HepG2 (cell line): ENCODE results near the gene PLIN1. TPM values are rescaled to one million over a fixed set of nuclear protein-coding genes. Genes with fewer than 3 reads are reported as not detected.

Source experiments
- ATF1 ChIP-seq: IDR thresholded peaks from 2 replicates; pipeline ENCODE4 v1.6.1; 2016; ENCODE audit warnings: mild to moderate bottlenecking, control low read depth
- CC2D1A ChIP-seq: sonication (generic); formaldehyde crosslinking; IDR thresholded peaks from 2 replicates; pipeline ENCODE4 v1.8.1; 2023; ENCODE audit warnings: mild to moderate bottlenecking, missing genetic modification reagents
- ELF1 ChIP-seq: sonication (generic); formaldehyde crosslinking; IDR thresholded peaks from 2 replicates; pipeline ENCODE4 v1.4.0; 2020; ENCODE audit warnings: missing genetic modification reagents
- GTF3A ChIP-seq: sonication (generic); formaldehyde crosslinking; conservative IDR thresholded peaks from 2 replicates; pipeline ENCODE4 v1.4.0; 2020; ENCODE audit warnings: mild to moderate bottlenecking, missing genetic modification reagents
- KAT8 ChIP-seq: IDR thresholded peaks from 2 replicates; pipeline ENCODE4 v1.6.1; 2016; ENCODE audit warnings: missing genetic modification reagents, missing compliant biosample characterization
- NFATC3 ChIP-seq: sonication (generic); formaldehyde crosslinking; IDR thresholded peaks from 2 replicates; pipeline ENCODE4 v1.5.1; 2020; ENCODE audit warnings: mild to moderate bottlenecking, missing genetic modification reagents
- NFYB ChIP-seq: sonication (generic); formaldehyde crosslinking; IDR thresholded peaks from 2 replicates; pipeline ENCODE4 v1.4.0; 2020; ENCODE audit warnings: missing genetic modification reagents
- PHF21A ChIP-seq: sonication (generic); formaldehyde crosslinking; IDR thresholded peaks from 2 replicates; pipeline ENCODE4 v1.5.0; 2020; ENCODE audit warnings: mild to moderate bottlenecking, missing genetic modification reagents
- REL ChIP-seq: sonication (generic); formaldehyde crosslinking; conservative IDR thresholded peaks from 2 replicates; pipeline ENCODE4 v1.8.0; 2022; ENCODE audit warnings: mild to moderate bottlenecking, missing genetic modification reagents, moderate library complexity
- SRSF1 ChIP-seq: fragments of 200-400 bp; formaldehyde crosslinking; optimal IDR thresholded peaks from 2 replicates; pipeline ENCODE3; 2017; ENCODE audit warnings: mild to moderate bottlenecking, low read depth, low read length, moderate library complexity
- TBX2 ChIP-seq: sonication (generic); formaldehyde crosslinking; IDR thresholded peaks from 2 replicates; pipeline ENCODE4 v1.5.0; 2020; ENCODE audit warnings: missing genetic modification reagents, mild to moderate bottlenecking, borderline replicate concordance
- ZMYM3 ChIP-seq: sonication (generic); formaldehyde crosslinking; IDR thresholded peaks from 2 replicates; pipeline ENCODE4 v1.5.1; 2020; ENCODE audit warnings: mild to moderate bottlenecking, missing genetic modification reagents
- ZMYM4 ChIP-seq: sonication (generic); formaldehyde crosslinking; IDR thresholded peaks from 2 replicates; pipeline ENCODE4 v1.8.1; 2023; ENCODE audit warnings: mild to moderate bottlenecking, missing genetic modification reagents
- ZNF33A ChIP-seq: sonication (generic); formaldehyde crosslinking; IDR thresholded peaks from 2 replicates; pipeline ENCODE4 v1.5.1; 2020; ENCODE audit warnings: missing genetic modification reagents, mild to moderate bottlenecking, moderate library complexity, borderline replicate concordance
- ZNF460 ChIP-seq: sonication (generic); formaldehyde crosslinking; IDR thresholded peaks from 2 replicates; pipeline ENCODE4 v1.5.1; 2020; ENCODE audit warnings: missing genetic modification reagents, mild to moderate bottlenecking, borderline replicate concordance
- ZNF589 ChIP-seq: sonication (generic); formaldehyde crosslinking; conservative IDR thresholded peaks from 2 replicates; pipeline ENCODE4 v1.8.0; 2022; ENCODE audit warnings: mild to moderate bottlenecking, moderate library complexity, missing genetic modification reagents
- ZNF598 ChIP-seq: sonication (generic); formaldehyde crosslinking; IDR thresholded peaks from 2 replicates; pipeline ENCODE4 v1.5.1; 2020; ENCODE audit warnings: mild to moderate bottlenecking, missing genetic modification reagents, borderline replicate concordance
- ZSCAN31 ChIP-seq: sonication (generic); formaldehyde crosslinking; IDR thresholded peaks from 2 replicates; pipeline ENCODE4 v1.5.0; 2020; ENCODE audit warnings: low read depth, mild to moderate bottlenecking, missing genetic modification reagents
- polyA plus RNA-seq, 8 experiments: library from polyadenylated mRNA; depleted of rRNA in 3 of 8; stranded (reverse) in 7 of 8; unstranded in 1 of 8; fragments of >200 nt; fragmentation: Illumina TruSeq in 4 of 8; extraction: Trizol in 4 of 8; gene quantifications; 2 replicates each; pipeline versions ENCODE4 v1.2.1 to v1.2.3, GENCODE V29; 2011 to 2016; ENCODE audit warnings: low read depth in 4 of 8, missing spikeins in 1 of 8, mixed read lengths in 1 of 8; ENCODE audit not compliant: insufficient read depth in 1 of 8
- total RNA-seq, 5 experiments: library from RNA; depleted of rRNA; stranded (reverse); fragments of >200 nt; fragmentation: Illumina TruSeq; extraction: Trizol; gene quantifications; 2 replicates each; pipeline ENCODE4 v1.2.3, GENCODE V29; 2016; ENCODE audit warnings: low read depth in 1 of 5
- TF ChIP-seq, protein P1 (sequence below): sonication (generic); formaldehyde crosslinking; IDR thresholded peaks from 2 replicates; pipeline ENCODE4 v1.9.0; 2021; ENCODE audit warnings: missing genetic modification reagents, borderline replicate concordance
- TF ChIP-seq, protein P2 (sequence below): IDR thresholded peaks from 2 replicates; pipeline ENCODE4 v1.6.1; 2016; ENCODE audit warnings: missing compliant biosample characterization, missing genetic modification reagents, borderline replicate concordance
- TF ChIP-seq, protein P3 (sequence below): sonication (generic); formaldehyde crosslinking; IDR thresholded peaks from 2 replicates; pipeline ENCODE4 v1.8.0; 2022; ENCODE audit warnings: missing genetic modification reagents, mild to moderate bottlenecking, borderline replicate concordance
- TF ChIP-seq, protein P4 (sequence below): sonication (generic); formaldehyde crosslinking; conservative IDR thresholded peaks from 2 replicates; pipeline ENCODE4 v1.4.0; 2020; ENCODE audit warnings: mild to moderate bottlenecking, missing genetic modification reagents, moderate library complexity

The PLIN1 gene
- total and polyA plus RNA-seq, 2 of the 13 experiments (the other 11 are each of a cell fraction or from before 2014, with no cell fraction given), result 0.74 to 1.2 TPM

DNA sequence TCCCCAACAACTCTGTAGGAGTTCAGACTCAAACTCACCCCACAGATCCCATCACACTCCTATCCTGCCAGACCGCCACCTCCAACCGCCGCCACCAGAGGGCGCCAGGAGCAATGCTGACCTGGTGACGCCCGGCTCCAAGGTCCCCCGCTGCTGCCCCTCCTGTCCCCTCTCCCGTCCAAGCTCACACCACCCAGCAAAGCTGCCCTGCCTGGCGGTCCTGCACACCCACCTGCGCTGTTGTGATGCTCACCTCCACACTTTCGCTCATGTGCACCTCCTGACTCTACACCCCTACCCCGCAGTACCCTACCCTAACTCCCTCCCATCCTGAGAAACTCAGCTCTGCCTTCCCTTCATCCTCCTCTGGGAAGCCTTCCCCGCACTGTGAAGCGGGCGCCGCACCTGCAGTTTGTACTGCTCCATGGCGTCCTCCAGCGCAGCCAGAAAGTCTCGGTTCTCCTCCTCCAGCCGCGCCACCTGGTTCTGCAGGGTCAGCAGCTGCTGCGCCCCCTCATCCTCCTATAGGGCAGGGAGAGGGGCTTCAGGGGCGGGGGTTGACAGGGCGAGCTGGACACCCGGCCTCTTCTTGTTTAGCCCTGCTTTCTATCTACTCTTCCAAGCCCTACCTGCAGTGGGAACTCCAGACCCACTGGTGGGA lies 31.8 kb downstream of the PLIN1 start (continued):
- no peak for TF ChIP-seq ZMYM3 (CRISPR knock-in tag)
- no peak for TF ChIP-seq ZMYM4
- no peak for TF ChIP-seq CC2D1A (CRISPR knock-in tag)
- TF ChIP-seq TBX2 (CRISPR knock-in tag), result no peak
- TF ChIP-seq, protein P1, sequence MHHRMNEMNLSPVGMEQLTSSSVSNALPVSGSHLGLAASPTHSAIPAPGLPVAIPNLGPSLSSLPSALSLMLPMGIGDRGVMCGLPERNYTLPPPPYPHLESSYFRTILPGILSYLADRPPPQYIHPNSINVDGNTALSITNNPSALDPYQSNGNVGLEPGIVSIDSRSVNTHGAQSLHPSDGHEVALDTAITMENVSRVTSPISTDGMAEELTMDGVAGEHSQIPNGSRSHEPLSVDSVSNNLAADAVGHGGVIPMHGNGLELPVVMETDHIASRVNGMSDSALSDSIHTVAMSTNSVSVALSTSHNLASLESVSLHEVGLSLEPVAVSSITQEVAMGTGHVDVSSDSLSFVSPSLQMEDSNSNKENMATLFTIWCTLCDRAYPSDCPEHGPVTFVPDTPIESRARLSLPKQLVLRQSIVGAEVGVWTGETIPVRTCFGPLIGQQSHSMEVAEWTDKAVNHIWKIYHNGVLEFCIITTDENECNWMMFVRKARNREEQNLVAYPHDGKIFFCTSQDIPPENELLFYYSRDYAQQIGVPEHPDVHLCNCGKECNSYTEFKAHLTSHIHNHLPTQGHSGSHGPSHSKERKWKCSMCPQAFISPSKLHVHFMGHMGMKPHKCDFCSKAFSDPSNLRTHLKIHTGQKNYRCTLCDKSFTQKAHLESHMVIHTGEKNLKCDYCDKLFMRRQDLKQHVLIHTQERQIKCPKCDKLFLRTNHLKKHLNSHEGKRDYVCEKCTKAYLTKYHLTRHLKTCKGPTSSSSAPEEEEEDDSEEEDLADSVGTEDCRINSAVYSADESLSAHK (CRISPR knock-in tag), result no peak
- no peak for TF ChIP-seq SRSF1
- TF ChIP-seq ZNF598 (CRISPR knock-in tag), result no peak
- no peak for TF ChIP-seq ZSCAN31 (CRISPR knock-in tag)
- no peak for TF ChIP-seq ATF1 (CRISPR knock-in tag)
- TF ChIP-seq ZNF460 (CRISPR knock-in tag), result no peak
- TF ChIP-seq REL (CRISPR knock-in tag), result no peak
- no peak for TF ChIP-seq KAT8 (CRISPR knock-in tag)
- TF ChIP-seq, protein P2, sequence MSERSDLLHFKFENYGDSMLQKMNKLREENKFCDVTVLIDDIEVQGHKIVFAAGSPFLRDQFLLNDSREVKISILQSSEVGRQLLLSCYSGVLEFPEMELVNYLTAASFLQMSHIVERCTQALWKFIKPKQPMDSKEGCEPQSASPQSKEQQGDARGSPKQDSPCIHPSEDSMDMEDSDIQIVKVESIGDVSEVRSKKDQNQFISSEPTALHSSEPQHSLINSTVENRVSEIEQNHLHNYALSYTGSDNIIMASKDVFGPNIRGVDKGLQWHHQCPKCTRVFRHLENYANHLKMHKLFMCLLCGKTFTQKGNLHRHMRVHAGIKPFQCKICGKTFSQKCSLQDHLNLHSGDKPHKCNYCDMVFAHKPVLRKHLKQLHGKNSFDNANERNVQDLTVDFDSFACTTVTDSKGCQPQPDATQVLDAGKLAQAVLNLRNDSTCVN (CRISPR knock-in tag), result no peak
- TF ChIP-seq, protein P3, sequence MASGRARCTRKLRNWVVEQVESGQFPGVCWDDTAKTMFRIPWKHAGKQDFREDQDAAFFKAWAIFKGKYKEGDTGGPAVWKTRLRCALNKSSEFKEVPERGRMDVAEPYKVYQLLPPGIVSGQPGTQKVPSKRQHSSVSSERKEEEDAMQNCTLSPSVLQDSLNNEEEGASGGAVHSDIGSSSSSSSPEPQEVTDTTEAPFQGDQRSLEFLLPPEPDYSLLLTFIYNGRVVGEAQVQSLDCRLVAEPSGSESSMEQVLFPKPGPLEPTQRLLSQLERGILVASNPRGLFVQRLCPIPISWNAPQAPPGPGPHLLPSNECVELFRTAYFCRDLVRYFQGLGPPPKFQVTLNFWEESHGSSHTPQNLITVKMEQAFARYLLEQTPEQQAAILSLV, result no peak
- no peak for TF ChIP-seq ZNF589 (CRISPR knock-in tag)
- TF ChIP-seq, protein P4, sequence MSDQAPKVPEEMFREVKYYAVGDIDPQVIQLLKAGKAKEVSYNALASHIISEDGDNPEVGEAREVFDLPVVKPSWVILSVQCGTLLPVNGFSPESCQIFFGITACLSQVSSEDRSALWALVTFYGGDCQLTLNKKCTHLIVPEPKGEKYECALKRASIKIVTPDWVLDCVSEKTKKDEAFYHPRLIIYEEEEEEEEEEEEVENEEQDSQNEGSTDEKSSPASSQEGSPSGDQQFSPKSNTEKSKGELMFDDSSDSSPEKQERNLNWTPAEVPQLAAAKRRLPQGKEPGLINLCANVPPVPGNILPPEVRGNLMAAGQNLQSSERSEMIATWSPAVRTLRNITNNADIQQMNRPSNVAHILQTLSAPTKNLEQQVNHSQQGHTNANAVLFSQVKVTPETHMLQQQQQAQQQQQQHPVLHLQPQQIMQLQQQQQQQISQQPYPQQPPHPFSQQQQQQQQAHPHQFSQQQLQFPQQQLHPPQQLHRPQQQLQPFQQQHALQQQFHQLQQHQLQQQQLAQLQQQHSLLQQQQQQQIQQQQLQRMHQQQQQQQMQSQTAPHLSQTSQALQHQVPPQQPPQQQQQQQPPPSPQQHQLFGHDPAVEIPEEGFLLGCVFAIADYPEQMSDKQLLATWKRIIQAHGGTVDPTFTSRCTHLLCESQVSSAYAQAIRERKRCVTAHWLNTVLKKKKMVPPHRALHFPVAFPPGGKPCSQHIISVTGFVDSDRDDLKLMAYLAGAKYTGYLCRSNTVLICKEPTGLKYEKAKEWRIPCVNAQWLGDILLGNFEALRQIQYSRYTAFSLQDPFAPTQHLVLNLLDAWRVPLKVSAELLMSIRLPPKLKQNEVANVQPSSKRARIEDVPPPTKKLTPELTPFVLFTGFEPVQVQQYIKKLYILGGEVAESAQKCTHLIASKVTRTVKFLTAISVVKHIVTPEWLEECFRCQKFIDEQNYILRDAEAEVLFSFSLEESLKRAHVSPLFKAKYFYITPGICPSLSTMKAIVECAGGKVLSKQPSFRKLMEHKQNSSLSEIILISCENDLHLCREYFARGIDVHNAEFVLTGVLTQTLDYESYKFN (CRISPR knock-in tag), result no peak
- TF ChIP-seq GTF3A (CRISPR knock-in tag), result no peak
- TF ChIP-seq ELF1 (CRISPR knock-in tag), result no peak
- no peak for TF ChIP-seq ZNF33A
- no peak for TF ChIP-seq PHF21A (CRISPR knock-in tag)
- no peak for TF ChIP-seq NFYB (CRISPR knock-in tag)
- no peak for TF ChIP-seq NFATC3 (CRISPR knock-in tag)
